ENCODE measurements around the gene COL17A1.

- TF ChIP-seq, protein P1, sequence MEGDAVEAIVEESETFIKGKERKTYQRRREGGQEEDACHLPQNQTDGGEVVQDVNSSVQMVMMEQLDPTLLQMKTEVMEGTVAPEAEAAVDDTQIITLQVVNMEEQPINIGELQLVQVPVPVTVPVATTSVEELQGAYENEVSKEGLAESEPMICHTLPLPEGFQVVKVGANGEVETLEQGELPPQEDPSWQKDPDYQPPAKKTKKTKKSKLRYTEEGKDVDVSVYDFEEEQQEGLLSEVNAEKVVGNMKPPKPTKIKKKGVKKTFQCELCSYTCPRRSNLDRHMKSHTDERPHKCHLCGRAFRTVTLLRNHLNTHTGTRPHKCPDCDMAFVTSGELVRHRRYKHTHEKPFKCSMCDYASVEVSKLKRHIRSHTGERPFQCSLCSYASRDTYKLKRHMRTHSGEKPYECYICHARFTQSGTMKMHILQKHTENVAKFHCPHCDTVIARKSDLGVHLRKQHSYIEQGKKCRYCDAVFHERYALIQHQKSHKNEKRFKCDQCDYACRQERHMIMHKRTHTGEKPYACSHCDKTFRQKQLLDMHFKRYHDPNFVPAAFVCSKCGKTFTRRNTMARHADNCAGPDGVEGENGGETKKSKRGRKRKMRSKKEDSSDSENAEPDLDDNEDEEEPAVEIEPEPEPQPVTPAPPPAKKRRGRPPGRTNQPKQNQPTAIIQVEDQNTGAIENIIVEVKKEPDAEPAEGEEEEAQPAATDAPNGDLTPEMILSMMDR (IDR thresholded peaks at IDR 0.05) = no peak
- no peak for TF ChIP-seq ZFX (IDR thresholded peaks at IDR 0.05; ENCODE audit: borderline replicate concordance)
Observed at GRCh38 chr10:104120512-104120902, 34.8 kb upstream of the COL17A1 start.
